UCSD-AML1 (cell line): ENCODE data around the gene SMC5.

Experiments
- DNase-seq: peaks from one replicate; lab custom pipeline; 2025; ENCODE audit not compliant: unreplicated experiment; lab: John Stamatoyannopoulos, UW

The SMC5 gene

GRCh38 chr9:70403166-70403565, 144.4 kb downstream of the SMC5 start:
- DNase-seq = no peak

- no peak for DNase-seq
These were observed 144.8 kb downstream of the SMC5 start for GRCh38 chr9:70403618-70404025.

DNA sequence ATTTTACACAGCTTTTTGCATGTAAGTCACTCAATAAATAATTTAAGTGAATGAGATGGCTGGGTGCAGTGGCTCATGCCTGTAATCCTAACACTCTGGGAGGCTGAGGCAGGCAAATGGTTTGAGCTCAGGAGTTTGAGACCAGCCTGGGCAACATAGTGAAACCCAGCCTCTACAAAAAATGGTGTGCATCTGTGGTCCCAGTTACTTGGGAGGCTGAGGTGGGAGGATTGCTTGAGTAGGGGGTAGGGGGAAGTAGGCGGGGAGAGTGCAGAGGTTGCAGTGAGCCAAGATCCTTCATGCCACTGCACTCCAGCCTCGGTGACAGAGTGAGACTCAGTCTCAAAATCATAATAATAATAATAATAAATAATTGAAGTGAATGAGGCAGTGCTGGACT, 145.5 kb downstream of the SMC5 start:
- DNase-seq = no peak
